HepG2 (cell line): ENCODE data around the gene H1-8. TPM values are rescaled to one million over a fixed set of nuclear protein-coding genes. Genes with fewer than 3 reads are reported as not detected.

Experiments
- BRF2 ChIP-seq: sonication (generic); formaldehyde crosslinking; IDR thresholded peaks from 2 replicates; pipeline ENCODE4 v1.8.1; 2022; ENCODE audit warnings: mild to moderate bottlenecking, missing genetic modification reagents
- RARG ChIP-seq: sonication (generic); formaldehyde crosslinking; IDR thresholded peaks from 2 replicates; pipeline ENCODE4 v1.4.0; 2020; ENCODE audit warnings: low read depth, mild to moderate bottlenecking, missing genetic modification reagents
- SMARCC2 ChIP-seq: fragments of 450-650 bp; IDR thresholded peaks from 2 replicates; pipeline ENCODE4 v1.6.1; 2017; ENCODE audit warnings: antibody characterized with exemption, mild to moderate bottlenecking
- SNAPC4 ChIP-seq: sonication (generic); formaldehyde crosslinking; IDR thresholded peaks from 2 replicates; pipeline ENCODE4 v1.4.0; 2020; ENCODE audit warnings: mild to moderate bottlenecking, missing genetic modification reagents
- TARDBP ChIP-seq: sonication (generic); formaldehyde crosslinking; IDR thresholded peaks from 2 replicates; pipeline ENCODE4 v1.8.0; 2022; ENCODE audit warnings: mild to moderate bottlenecking, missing genetic modification reagents
- ZBTB40 ChIP-seq, 2 experiments: fragments of 450-650 bp in 1 of 2; sonication (generic) in 1 of 2; formaldehyde crosslinking in 1 of 2; IDR thresholded peaks; 2 replicates each; pipeline versions ENCODE4 v1.6.1 to v1.8.0; 2016 to 2022; ENCODE audit warnings: antibody characterized with exemption in 1 of 2, mild to moderate bottlenecking in 1 of 2, missing genetic modification reagents in 1 of 2
- ZGPAT ChIP-seq: IDR thresholded peaks from 2 replicates; pipeline ENCODE4 v1.6.1; 2016; ENCODE audit warnings: mild to moderate bottlenecking
- ZNF235 ChIP-seq: sonication (generic); formaldehyde crosslinking; IDR thresholded peaks from 2 replicates; pipeline ENCODE4 v1.8.1; 2023; ENCODE audit warnings: mild to moderate bottlenecking, missing genetic modification reagents, borderline replicate concordance
- ZNF253 ChIP-seq: sonication (generic); formaldehyde crosslinking; IDR thresholded peaks from 2 replicates; pipeline ENCODE4 v1.8.0; 2022; ENCODE audit warnings: mild to moderate bottlenecking, missing genetic modification reagents, borderline replicate concordance
- ZNF549 ChIP-seq: sonication (generic); formaldehyde crosslinking; IDR thresholded peaks from 2 replicates; pipeline ENCODE4 v1.5.0; 2020; ENCODE audit warnings: missing genetic modification reagents
- polyA plus RNA-seq, 8 experiments: library from polyadenylated mRNA; depleted of rRNA in 3 of 8; stranded (reverse) in 7 of 8; unstranded in 1 of 8; fragments of >200 nt; fragmentation: Illumina TruSeq in 4 of 8; extraction: Trizol in 4 of 8; gene quantifications; 2 replicates each; pipeline versions ENCODE4 v1.2.1 to v1.2.3, GENCODE V29; 2011 to 2016; ENCODE audit warnings: low read depth in 4 of 8, missing spikeins in 1 of 8, mixed read lengths in 1 of 8; ENCODE audit not compliant: insufficient read depth in 1 of 8
- total RNA-seq, 5 experiments: library from RNA; depleted of rRNA; stranded (reverse); fragments of >200 nt; fragmentation: Illumina TruSeq; extraction: Trizol; gene quantifications; 2 replicates each; pipeline ENCODE4 v1.2.3, GENCODE V29; 2016; ENCODE audit warnings: low read depth in 1 of 5

The H1-8 gene
- total and polyA plus RNA-seq, 2 of the 13 experiments (the other 11 are each of a cell fraction or from before 2014, with no cell fraction given): 0.08 TPM; not detected in 1

- TF ChIP-seq SNAPC4 (CRISPR knock-in tag) (0 out of 2 replicates have a peak, but pooled peaks have one; percentile 43), BRF2 (CRISPR knock-in tag) (no peak), ZBTB40 (IDR thresholded peaks at IDR 0.05) (no peak), ZBTB40 (CRISPR knock-in tag; IDR thresholded peaks at IDR 0.05) (peak; percentile 56; the same call in 1 of the 2 replicates), SMARCC2 (no peak), ZNF549 (CRISPR knock-in tag) (no peak), TARDBP (CRISPR knock-in tag) (peak; percentile 23; the same call in 1 of the 2 replicates), ZNF253 (no peak), RARG (CRISPR knock-in tag) (no peak), ZNF235 (CRISPR knock-in tag) (no peak), ZGPAT (CRISPR knock-in tag) (peak; percentile 46)
Observed at GRCh38 chr3:129596194-129597086, 53.5 kb downstream of the H1-8 start (continued).
